Measurements from ENCODE around the gene VTCN1.

Gene VTCN1

DNA sequence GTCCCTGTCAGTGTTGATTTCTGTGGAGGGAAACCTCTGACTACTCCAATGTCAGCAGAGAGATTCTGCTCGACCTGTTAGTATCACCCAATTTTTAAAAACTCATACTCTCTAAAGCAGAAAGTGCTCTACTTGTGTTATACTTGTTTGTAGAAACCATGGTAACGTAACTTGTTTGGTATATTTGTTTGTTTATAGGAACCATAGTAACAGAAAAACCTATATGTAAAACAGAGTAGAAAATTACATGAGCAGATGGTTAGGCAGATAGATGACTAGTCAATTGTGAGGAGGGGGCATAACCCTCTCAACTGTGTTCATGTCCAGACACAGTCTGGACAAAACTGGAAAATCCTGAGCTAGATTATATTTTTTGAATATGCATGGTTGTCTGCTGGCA, 95.8 kb downstream of the VTCN1 start:
- TF ChIP-seq, protein P1, sequence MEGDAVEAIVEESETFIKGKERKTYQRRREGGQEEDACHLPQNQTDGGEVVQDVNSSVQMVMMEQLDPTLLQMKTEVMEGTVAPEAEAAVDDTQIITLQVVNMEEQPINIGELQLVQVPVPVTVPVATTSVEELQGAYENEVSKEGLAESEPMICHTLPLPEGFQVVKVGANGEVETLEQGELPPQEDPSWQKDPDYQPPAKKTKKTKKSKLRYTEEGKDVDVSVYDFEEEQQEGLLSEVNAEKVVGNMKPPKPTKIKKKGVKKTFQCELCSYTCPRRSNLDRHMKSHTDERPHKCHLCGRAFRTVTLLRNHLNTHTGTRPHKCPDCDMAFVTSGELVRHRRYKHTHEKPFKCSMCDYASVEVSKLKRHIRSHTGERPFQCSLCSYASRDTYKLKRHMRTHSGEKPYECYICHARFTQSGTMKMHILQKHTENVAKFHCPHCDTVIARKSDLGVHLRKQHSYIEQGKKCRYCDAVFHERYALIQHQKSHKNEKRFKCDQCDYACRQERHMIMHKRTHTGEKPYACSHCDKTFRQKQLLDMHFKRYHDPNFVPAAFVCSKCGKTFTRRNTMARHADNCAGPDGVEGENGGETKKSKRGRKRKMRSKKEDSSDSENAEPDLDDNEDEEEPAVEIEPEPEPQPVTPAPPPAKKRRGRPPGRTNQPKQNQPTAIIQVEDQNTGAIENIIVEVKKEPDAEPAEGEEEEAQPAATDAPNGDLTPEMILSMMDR (IDR thresholded peaks at IDR 0.05): no peak
- Histone ChIP-seq H3K4me3 (no peak overlapping the region), H3K27ac (no peak overlapping the region)
- no peak for DNase-seq (ENCODE audit: low spot score)

DNA sequence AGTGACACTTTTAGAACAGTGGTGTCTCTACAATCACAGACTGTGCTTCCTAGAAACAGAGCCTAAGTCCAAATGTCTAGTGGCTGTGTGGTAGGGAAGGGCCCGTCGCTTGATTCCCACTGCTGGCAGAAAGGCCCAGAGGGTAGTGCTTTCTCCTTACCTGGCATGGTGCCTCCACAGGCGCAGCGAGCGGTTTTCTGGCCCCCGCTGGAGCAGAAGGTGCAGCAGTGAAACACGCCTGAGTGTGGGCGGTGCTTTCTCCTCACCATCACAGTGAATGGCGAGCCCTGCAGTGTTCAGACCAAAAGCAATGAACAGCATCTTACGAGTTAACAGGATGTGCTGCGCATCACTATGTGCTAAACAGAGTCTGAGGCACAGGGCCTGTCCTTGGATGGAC, 97.5 kb downstream of the VTCN1 start:
- H3K27ac ChIP-seq: no peak overlapping the region
- DNase-seq (ENCODE audit: low spot score): no peak
- no peak overlapping the region for H3K4me3 ChIP-seq
- TF ChIP-seq, protein P1 (IDR thresholded peaks at IDR 0.05): no peak

DNA sequence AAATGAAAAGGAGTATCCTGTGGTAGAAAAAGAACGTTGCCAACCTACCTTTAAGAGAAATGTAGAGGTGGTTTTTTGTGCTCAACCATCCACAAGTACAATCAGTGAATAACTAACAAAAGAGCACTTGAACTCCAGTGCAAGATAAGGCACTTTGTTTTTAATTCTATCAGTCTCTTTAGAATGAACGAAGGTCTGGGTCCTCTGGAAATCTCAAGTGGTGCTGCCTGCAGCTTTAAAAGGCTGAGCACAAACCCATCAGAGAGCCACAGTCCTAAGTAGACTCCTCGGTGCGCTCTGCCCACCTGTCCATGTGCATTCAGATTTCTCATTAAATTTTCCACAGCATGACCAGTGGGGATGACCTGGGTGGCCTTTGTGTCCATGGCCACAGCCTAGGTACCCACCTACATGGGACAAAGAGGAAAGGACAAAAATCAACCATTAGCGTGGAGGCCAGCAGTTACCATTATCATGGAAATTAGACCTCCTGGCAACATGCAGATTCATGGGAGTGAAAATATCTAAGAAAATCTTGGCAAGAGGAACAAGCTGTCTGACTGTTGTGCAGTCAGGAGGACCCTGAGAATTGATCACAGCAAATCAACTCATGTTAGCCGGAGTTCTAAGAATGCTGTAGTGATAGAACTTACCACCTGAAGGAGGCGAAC, 98.5 kb downstream of the VTCN1 start:
- no peak overlapping the region for H3K27ac ChIP-seq
- no peak for DNase-seq (ENCODE audit: low spot score)
- no peak overlapping the region for H3K4me3 ChIP-seq
- TF ChIP-seq, protein P1 (IDR thresholded peaks at IDR 0.05): no peak

DNA sequence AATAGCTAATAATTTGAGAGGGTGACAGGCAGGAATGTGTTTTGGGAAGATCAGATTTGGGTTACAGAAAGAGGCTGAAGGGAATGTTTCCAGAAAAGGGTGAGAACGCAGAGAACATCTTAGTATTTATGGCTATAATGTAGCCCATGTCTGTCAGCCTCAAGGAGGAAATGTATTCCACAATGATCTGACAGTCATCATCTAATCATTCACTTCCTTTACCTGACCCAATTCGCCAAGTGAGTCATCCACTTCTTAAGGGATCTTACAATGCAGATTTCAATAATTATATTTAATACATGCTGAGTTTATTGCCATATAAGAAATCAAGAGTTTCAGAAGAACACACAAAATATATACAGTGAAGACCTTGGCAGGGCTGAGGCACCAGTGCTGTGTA, 100.0 kb downstream of the VTCN1 start:
- Histone ChIP-seq H3K4me3 (no peak overlapping the region), H3K27ac (no peak overlapping the region)
- no peak for DNase-seq (ENCODE audit: low spot score)
- TF ChIP-seq, protein P1 (IDR thresholded peaks at IDR 0.05): no peak

DNA sequence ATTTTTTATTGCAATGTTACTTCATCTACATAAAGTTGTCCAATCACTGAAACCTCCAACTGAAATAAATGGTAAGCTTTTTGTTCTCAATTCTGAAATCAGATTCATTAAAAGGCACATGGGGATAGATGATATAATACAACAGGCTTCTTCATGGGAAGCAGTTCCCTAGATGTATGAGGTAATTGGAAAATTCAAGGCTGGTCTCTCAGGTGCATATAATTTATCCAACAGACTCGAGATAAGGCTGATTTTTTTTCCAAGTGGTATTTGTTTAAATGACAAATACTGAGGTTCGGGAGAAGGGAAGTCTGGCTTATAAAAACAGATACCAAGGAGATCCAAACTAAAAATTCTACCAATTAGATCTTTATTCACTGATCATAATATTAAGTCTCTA, 103.4 kb downstream of the VTCN1 start:
- Histone ChIP-seq H3K4me3 (no peak overlapping the region), H3K27ac (no peak overlapping the region)
- TF ChIP-seq, protein P1 (IDR thresholded peaks at IDR 0.05): no peak
- no peak for DNase-seq (ENCODE audit: low spot score)

DNA sequence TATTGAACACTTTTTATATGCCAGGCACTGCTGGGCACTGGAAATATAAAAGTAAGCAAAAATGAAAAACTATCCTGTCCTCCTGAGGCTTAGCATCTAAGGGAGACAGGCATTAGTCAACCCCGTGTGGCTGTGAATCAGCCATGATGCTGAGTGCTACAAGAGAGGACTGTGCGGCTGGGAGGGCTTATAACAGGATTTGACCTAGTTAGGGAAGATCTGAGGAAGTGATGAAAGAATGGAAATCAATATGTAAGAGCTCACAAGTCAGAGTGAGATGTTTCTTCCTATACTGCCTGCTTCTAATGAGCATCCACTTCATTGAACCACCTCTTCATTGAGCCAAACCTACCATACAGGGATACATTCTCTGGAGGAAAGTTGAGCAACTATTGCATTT, 104.2 kb downstream of the VTCN1 start:
- no peak overlapping the region for H3K27ac ChIP-seq
- H3K4me3 ChIP-seq: no peak overlapping the region
- no peak for DNase-seq (ENCODE audit: low spot score)
- TF ChIP-seq, protein P1 (IDR thresholded peaks at IDR 0.05): no peak

DNA sequence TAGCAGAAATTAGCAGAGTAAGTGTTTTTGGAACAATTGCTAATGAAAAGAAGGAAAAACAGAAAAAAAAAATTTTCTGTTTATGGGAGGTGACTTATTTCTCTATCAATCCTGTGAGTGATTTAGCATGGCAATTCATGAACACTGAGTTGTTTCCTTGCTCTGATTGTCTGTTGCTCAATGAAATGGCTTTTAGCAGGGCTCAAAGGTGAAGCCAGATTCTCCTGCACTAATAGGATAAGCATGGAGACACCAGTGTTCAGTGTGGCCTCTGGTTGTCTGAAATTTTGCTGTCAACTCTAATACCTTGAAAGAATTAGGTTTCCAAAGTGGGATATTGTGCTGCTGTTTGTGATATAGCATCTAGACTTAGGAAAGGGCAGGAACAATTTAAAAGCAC, 105.0 kb downstream of the VTCN1 start:
- Histone ChIP-seq H3K4me3 (no peak overlapping the region), H3K27ac (no peak overlapping the region)
- DNase-seq (ENCODE audit: low spot score): no peak
- TF ChIP-seq, protein P1 (IDR thresholded peaks at IDR 0.05): no peak
